ENCODE measurements around the gene DLGAP1.

The DLGAP1 gene

DNA sequence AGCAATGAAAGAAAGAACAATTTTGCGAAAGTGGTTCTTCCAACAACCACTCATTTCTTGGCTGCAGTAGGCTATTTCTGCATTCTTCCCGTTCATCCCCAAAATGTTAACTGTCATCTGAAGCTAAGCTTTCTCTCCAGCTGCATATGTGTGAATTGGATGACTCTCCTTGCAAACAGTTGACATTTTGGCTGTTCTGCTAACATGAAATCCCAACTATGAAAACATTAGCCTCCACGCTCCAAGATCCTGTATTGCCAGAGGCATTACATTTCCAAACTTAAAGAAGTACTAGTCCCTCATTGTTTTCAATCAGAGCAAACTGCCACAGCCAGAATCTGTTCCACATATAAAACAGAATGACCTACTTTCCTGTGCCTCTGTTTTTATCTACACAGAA, 916.7 kb downstream of the DLGAP1 start:
- Histone ChIP-seq H3K4me3 (no peak overlapping the region), H3K27ac (no peak overlapping the region)
- no peak for DNase-seq (ENCODE audit: low spot score)

DNA sequence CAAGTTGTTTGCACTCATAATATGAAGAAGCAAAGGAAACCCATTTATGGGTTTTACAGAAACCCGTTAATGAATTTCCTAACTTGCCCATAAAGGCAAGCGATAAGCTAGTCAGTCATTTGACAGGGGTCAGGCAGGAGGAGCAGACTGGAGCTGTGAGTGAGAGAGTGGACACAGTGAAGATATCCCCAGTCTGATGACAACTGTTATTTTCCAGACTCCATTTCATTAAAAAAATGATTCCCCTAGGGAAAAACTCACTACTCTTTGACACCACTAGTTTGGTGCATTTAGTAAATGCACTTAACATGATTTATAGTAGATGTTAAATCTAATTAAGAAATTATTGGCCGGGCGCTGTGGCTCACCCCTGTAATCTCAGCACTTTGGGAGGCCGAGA, 924.3 kb downstream of the DLGAP1 start:
- no peak overlapping the region for H3K4me3 ChIP-seq
- H3K27ac ChIP-seq, result no peak overlapping the region
- no peak for DNase-seq (ENCODE audit: low spot score)
- TF ChIP-seq, protein P1, sequence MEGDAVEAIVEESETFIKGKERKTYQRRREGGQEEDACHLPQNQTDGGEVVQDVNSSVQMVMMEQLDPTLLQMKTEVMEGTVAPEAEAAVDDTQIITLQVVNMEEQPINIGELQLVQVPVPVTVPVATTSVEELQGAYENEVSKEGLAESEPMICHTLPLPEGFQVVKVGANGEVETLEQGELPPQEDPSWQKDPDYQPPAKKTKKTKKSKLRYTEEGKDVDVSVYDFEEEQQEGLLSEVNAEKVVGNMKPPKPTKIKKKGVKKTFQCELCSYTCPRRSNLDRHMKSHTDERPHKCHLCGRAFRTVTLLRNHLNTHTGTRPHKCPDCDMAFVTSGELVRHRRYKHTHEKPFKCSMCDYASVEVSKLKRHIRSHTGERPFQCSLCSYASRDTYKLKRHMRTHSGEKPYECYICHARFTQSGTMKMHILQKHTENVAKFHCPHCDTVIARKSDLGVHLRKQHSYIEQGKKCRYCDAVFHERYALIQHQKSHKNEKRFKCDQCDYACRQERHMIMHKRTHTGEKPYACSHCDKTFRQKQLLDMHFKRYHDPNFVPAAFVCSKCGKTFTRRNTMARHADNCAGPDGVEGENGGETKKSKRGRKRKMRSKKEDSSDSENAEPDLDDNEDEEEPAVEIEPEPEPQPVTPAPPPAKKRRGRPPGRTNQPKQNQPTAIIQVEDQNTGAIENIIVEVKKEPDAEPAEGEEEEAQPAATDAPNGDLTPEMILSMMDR (IDR thresholded peaks at IDR 0.05), result no peak

More for the DNA sequence above, 916.7 kb downstream of the DLGAP1 start:
- TF ChIP-seq, protein P1 (IDR thresholded peaks at IDR 0.05), result no peak

DNA sequence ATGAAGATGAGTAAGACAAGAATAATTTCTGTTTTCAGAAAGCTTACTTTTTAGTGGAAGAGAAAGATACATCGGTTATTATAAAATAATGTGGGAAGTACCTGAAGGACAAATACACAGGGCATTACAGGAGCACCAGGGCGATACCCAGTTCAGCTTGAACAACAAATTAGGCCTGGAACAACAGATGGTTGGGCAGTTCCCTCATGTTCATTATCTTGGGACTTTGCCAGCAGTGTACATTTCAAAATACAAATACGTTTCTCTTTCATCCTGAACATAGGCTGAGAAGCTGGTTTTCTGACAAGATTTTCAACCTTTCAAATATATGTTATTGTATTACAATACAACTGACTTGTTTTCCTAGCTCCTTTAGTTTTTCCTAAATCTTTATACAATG, 925.5 kb downstream of the DLGAP1 start:
- TF ChIP-seq, protein P1 (IDR thresholded peaks at IDR 0.05), result no peak
- H3K4me3 ChIP-seq, result no peak overlapping the region
- H3K27ac ChIP-seq, result no peak overlapping the region
- no peak for DNase-seq (ENCODE audit: low spot score)

DNA sequence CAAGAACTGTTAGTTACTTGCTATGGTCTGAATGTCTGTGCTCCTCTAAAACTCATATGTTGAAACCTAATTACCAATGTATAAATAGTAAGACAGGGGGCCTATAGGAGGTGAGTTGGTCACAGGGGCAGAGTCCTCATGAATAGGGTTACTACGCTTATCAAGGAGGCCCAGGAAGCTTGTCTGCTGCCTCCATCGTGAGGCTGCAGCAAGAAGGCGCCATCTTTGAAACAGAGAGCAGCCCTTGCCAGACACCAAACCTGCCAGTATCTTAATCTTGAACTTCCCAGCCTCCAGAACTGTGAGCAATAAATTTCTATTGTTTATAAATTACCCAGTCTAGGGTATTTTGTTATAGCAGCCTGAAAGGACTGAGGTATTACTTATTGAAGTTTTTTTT, 926.0 kb downstream of the DLGAP1 start:
- TF ChIP-seq, protein P1 (IDR thresholded peaks at IDR 0.05), result no peak
- no peak for DNase-seq (ENCODE audit: low spot score)
- no peak overlapping the region for H3K27ac ChIP-seq
- H3K4me3 ChIP-seq, result no peak overlapping the region

DNA sequence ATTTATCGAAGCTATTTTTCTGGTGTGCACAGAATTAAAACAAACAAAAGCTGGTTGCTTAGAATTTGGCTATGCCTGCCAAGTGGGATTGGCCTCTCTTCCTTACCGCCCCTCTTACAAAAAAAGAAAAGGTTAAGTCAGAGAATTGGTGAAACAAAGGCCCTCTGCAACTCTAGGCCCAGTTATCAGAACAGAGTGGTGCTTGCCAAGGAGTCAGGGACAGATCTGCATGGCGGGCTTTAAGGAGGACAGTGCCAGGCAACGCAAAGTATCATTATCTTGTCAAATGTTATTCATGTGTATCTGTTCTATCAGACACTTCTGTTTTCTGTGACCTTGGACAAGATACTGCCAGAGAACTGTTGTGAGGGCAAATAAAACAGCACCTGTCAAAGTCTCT, 926.9 kb downstream of the DLGAP1 start:
- no peak overlapping the region for H3K27ac ChIP-seq
- TF ChIP-seq, protein P1 (IDR thresholded peaks at IDR 0.05), result no peak
- no peak overlapping the region for H3K4me3 ChIP-seq
- DNase-seq (ENCODE audit: low spot score), result no peak

DNA sequence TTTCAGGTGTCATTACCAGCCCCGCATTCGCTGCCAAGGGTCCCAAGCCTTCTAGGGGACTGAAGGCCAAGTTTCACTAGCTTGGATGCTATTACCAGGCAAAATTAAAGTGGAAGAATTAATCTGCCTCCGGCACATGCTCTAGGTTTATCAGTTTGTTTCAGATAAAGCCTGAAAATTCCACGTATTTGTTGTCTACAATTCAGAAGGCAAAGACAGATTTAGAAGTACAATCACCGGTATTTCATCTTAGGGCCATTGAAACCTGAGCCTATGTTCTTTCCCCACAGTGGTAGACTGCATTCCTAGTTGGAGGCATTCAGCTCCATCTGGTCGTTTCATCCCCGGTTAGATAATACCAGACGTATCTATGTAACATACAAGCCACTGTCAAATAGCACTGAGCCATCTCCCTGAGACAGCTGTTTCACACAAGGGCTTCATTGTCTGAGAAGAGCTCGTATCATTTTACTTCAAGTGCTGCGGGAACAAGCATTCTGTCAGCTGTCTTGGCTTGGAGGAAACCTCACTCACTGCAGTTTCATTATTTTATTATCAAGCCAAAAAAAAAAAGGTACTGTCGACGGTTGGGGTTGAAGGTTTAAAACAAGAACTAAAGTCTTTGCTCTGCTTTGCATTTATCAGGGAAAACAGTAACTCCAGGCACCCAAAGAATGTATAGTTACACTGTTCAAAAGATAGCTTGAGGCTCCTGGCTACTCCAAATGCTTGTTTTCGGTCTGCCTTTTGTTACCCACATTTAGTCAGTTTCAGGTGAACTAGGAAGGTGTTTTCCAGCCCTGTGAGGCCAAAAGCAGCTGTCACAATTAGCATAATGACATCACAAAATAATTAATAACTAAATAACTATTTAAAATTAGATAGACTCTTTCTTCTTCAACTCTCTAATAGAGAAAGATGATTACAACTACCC, 928.4 kb downstream of the DLGAP1 start:
- no peak overlapping the region for H3K4me3 ChIP-seq
- DNase-seq (ENCODE audit: low spot score), result no peak

More for the DNA sequence above, 928.4 kb downstream of the DLGAP1 start:
- TF ChIP-seq, protein P1 (IDR thresholded peaks at IDR 0.05), result no peak
- no peak overlapping the region for H3K27ac ChIP-seq
